ENCODE measurements around the gene APP. TPM values are rescaled to one million over a fixed set of nuclear protein-coding genes. Genes with fewer than 3 reads are reported as not detected.
"Not testable (repeated sequence)": the region's sequence is repeated elsewhere in the genome, so short reads cannot be mapped to it uniquely, and the experiment has no call there.

The APP gene
- total RNA-seq, 1 experiment from 2014 or later = 329 TPM

DNA sequence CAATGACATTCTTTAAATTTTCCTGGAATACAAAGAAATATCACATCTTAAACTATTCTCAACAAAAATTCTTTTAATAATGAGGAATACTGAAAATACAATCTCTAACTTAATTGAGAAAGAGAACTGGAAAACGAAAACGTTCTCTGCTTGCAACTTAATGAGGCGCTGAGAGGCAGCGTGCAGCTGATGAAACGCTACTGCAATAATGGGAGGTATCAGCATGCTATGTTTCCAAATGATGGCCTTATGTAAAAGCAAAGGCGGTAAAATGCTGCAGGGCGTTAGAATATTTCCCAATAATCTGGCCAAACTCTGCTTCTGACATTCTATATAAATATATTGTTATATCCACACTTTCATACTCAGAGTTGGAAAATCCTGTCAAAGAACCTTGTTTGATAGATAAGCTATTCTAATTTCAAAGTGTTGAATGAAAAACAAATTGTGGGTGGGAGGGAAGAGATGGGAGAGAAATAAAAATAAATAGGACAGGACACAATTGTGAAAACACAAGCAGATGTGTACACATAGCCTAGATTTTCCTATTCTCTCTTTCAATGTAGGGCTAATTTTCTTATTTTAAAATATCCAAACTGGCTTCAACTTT is 70.9 kb downstream of the APP start:
- DNase-seq (ENCODE audit: low read depth) = no peak

DNA sequence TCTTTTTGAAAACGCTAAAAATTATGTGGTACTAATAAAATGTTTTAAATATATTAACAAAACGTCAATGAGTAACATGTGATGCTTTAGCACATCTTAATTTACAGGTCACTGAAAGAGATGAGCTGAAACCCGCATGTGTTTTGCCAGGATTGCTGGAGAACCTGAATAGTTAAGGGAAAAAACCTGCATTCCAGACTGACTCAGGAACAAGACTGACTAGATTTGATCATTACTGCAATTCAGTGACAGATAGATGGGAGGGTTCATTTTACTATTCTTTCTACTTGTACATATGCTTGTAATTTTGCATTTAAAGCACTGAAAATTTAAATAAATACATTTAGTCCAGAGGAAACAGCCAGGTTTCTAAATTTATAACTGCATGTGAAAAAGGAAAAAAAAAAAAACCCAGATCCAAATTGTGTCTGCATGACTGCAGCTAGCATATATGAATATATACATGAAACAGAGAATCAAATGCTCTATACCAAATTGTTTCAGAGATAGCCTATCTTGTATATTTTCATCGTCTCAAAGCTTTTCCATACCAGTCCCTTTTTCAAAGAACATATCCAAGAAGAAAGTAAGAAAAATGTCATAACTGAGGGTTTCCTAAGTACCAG is 71.7 kb downstream of the APP start:
- no peak for DNase-seq (ENCODE audit: low read depth)

DNA sequence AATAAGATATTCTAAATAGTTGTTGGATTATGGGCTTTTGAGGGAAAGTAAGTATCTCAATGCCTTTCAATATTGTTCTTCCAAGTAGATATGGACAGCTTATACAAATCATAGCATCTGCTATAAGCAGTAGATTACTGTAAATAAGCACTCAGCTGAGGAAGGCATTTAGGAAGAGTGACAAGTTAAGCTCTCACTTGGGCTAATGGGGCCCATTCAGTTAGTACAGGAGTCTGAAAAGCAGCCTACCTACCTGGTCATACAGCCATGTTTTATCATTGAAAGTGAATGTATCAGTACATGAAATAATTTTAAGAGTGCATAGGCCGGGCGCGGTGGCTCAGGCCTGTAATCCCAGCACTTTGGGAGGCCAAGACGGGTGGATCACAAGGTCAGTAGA is 73.1 kb downstream of the APP start:
- DNase-seq (ENCODE audit: low read depth) = no peak

DNA sequence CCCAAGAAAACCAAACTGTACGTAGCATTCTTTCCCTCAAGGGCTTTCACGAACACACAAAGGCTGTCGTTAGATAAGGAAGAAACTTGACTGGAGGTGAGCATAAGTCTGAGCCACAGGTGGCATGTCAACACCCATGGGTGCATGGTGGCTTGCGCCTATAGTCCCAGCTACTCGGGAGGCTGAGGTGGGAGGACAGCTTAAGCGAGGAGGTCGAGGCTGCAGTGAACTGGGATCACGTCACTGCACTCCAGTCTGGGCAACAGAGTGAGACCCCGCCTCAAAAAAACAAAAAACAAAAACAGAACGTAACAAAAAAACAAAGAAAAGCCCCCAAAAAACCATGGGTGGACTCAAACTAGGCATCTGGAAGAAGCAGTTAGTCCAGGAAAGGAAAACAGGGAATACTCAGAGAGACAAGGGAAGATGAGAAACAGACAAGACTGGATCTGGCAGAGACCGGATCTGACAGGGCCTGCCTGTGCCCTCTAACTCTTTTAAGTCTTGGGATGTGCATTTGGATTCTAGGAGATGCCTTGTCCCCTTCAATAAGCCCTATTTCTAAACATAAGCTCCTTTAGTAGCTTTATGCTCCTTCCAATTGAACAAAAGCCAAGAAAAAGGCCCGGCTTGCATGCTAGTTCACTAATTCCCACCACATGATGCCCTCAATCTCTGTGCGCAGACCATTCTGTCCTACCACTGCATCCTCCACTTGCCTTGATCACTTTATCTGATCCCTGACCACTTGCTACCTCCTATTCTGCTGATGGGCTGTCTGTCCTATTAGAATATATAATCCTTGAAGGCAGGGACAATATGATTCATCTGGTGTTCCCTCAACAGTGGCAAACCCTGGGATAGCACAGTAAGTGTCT is 73.8 kb downstream of the APP start:
- no peak for DNase-seq (ENCODE audit: low read depth)

DNA sequence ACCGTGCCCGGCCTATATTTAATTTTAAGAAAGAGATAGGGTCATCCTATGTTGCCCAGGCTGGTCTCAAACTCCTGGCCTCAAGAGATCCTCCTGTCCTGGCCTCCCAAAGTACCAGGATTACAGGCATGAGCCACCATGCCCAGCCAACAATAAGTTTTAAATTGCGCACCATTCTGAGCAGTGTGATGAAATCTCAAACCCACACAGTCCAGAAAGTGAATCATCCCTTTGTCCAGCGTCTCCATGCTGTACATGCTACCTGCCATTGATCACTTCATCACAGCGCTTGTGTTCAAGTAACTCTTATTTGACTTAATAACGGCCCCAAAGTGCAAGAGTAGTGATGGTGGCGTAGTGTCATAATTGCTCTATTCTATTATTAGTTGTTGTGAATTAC is 75.4 kb downstream of the APP start:
- no peak for DNase-seq (ENCODE audit: low read depth)

DNA sequence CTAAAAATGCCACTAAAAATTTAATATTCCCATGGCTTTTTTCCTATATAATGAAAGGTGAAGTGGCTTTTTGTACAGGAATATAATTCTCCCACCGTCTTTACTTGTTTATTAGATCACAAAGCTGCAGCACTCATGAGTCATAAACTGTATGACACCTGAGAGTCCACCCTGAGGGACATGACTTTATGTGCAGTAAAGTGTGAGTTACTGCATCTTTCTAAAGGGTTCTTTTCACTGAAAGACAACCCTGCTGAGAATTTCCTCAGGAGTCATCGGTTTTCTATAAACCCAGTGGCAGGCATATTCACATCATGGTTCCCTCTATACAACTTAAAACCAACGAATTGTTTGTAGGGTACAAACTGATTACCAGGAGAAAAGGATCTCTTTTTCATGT is 77.4 kb downstream of the APP start:
- peak; percentile 64 for DNase-seq (ENCODE audit: low read depth)

DNA sequence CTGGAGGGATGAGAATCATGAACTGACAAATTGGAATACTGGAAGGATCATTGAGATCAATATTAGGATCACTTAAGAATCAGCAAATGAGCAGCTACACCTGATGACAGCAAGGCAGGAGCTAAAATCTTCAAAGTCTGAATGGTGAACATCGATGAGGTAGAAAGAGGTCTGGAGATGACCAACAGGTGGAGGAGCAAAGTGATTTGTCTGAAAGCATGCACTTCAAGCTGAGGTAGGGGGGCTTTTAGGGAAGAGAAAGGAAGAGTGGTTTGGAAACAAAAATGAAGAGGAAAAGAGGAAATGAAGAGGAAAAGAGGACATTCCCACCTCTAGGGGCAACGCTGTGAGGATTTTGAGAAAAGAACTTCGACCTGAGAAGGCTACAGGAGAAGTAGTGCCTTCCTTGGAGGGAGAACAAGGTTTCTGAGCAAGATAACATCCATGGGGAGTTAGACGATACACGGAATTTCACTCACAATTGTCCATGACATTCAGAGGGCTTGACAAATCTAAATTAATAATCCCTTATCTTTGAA is 79.0 kb downstream of the APP start:
- DNase-seq (ENCODE audit: low read depth) = no peak

DNA sequence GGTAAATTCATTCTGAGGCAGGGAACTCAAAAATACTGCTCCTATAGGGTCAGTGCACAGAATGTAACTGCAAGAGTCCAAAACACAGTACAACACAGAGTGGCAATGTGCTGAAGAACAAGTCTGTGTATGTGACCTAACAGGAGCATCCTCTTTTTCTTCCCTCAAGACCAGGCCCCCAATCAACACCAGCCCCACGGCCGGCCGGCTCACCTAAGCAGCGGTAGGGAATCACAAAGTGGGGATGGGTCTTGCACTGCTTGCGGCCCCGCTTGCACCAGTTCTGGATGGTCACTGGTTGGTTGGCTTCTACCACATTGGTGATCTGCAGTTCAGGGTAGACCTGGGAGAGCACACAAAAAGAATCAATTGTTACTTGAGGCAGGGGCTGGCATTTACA is 80.8 kb downstream of the APP start:
- DNase-seq (ENCODE audit: low read depth) = no peak

DNA sequence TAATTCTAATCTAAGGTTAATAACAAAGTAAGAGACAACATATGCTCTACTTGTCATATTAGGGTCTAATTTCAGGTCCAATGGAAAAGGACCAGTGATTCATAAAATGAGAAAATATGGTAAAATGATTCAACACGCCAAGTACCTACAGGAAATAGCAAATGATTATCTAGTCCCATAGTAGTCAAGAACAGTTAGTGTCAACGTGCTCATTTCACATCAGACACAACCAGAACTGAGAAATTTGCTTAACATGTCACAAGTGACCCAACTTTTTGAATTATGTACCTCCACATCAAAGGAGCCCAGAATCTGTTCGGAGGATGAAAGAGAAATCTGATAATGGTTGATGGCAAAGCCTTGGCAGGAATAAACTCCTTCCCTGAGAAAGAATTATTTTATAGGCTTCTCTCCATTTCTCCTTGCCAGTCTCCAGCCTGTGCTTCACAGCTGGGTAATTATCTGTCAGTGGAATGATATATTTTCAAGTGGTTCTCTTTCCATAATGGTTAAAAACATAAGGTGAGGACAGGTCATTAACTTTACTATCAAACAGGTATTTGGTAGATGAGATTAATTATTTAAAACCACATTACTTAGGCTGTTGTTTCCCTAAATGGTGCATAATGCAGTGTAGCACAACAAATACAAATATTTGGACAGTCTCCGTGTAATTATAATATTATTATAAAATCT is 83.2 kb downstream of the APP start:
- DNase-seq (ENCODE audit: low read depth) = no peak

DNA sequence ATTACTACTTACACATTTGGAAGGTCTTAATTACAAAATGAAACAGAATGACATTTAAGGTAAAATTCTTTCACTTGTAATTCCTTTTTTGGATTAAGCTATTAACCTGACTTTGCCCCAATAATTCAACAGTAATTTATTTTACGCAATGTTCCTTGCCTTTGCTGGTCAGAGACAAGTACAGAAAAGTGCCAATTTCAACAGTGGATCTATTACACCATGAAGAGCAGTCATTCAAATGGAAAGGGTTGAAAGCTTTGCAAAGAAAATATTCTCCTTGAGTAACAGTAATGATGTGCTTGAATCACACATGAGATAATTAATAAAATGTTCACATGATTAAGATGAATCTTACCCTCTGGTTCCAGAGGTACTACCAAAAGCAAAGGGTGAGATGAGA is 84.7 kb downstream of the APP start:
- no peak for DNase-seq (ENCODE audit: low read depth)

DNA sequence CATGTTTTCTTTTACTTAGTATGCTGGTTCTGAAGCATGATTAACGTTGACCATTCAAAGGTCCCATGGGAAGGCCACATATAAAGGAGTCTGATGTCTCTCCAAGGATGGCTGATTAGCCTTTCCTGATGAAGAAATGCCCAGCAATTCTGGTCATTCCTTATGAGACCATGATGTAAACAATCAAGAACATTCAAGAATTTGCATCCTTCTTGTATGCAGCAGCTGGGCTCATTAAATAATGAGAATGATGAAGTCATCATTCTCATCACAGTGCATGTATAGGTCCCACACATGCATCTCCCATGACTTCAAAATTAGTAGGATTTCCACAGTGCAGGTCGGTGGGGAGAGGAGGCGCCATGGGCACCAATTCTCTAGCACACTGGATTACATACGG is 85.4 kb downstream of the APP start:
- no peak for DNase-seq (ENCODE audit: low read depth)

DNA sequence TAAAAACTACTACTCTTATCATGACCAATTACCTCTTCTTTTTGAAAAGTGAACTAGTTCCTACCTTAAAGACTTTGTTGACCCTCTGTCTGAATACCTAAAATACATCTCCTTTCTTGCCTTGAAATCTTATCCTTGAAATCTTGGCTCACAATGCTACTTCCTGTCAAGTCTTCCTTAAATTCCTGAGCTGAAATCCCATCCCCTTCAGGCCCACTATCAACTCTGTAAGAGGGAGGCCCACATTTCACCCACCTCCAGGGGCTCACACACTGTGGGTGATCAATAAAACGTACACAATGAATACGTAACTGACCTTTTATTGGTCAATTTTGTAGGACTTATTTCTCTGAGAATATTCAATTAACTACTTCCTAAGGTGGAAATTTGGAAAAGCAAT is 88.0 kb downstream of the APP start:
- DNase-seq (ENCODE audit: low read depth) = no peak

DNA sequence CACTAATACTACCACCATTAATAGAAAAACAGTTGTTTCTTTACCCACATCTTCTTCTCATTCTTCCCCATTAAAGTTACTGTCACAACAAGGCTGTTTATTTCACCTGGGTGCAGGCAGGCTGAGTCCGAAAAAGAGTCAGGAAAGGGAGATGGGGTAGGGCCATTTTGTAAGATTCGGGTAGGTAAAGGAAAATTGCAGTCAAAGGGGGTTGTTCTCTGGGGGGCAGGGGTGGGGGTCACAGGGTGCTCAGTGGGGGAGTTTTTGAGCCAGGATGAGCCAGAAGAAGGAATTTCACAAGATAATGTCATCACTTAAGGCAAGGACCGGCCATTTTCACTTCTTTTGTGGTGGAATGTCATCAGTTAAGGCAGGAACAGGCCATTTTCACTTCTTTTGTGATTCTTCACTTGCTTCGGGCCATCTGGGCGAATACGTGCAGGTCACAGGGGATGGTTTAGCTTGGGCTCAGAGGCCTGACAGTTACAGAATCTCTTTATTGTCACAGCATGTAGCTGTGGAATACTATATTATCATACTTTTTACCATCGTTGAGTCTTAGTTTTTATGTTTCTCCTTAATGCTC is 89.3 kb downstream of the APP start:
- not testable (repeated sequence) for DNase-seq (ENCODE audit: low read depth)

DNA sequence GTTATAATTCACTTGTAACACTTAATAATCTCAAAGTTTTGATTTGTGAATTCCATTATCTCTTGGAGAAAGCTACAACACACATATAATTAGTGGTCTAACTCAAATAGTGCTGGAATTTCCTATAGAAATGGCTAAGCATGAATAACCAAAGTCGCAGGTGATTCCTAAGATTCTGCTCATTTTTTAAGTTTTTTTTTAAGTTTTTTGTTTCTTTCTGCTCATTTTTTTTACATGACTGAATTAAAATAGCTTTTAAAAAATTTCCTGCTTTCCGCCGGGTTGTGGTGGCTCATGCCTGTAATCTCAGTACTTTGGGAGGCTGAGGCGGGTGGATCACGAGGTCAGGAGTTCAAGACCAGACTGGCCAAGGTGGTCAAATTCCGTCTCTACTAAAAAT is 90.4 kb downstream of the APP start:
- DNase-seq (ENCODE audit: low read depth) = no peak

DNA sequence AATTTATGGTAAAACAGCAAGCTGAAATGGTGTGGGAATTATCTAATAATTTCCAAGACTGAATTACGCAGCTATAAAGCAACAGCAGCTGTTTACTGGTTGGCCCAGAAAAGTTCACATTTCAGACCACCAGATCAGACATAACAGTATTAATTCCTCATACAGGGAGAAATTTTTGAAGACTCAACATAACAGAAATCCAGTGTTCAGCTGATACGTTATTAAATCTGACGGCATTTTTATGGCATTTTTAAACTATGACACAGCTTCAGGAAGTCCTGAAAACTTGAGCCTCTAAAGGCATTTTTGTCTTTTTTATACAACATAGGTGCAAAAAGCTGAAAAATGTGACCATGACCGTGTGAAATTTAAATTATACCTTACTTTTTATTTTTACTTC is 91.2 kb downstream of the APP start:
- DNase-seq (ENCODE audit: low read depth) = peak; percentile 73

DNA sequence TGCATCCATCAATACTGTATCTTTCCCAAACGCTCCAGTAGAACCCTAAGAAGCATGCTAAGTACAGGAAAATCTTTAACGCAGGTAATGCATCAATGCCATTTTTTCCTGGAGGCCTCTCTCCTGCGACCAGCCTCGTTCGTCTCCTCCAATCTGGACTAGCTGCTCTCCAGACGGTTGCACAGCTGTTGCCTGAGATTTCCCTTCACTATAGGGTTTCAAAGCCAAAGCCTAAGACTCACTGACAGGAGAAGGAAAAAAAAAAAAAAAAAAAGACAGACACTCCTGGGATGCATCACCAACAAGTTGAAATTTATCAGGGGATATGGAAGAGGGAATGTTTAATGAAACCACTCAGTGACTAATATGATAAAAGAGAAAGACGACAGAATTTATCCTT is 93.0 kb downstream of the APP start:
- DNase-seq (ENCODE audit: low read depth) = peak; percentile 86

DNA sequence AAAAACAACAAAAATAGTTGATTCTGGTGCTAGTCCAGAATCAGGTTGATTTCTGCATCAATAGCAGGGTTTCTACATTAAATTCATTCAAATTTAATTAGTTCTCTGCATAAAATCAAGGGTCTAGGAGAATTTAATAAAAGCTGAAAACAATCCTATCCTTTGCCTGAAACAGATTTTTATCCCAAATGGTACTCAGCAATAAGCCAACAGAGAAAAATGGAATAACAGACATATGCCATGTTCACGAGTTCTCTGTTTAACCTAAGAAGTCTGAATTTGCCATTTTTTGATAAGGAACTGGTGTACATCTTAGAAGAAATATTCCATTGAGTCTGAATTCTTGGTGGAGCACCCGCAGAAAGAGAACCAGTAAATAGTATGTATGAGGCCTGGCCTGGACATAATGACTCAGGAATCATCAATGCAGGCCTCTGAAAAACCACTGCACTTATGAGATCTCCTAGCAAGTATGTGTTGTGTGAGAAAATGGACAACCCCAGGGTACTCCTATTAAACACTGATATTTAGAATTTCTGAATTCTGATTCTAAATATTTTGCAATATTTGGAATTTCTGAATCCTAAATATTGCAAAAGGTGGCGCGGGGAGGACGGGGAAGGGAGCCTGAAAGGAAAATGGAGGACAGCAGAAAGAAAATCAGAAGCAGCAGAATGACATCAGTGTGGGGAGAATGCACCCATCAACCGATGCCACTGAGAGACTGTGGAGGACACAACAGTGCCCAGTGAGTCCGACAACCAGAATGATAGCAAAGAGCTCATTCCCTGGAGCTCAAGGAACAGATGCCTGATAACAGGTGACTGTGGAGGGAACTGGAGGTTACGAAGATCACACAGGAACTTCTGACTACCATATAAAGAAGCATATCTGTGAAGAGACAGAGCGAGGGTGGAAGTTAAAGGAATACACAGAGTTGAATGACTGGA is 97.6 kb downstream of the APP start:
- peak; percentile 65 for DNase-seq (ENCODE audit: low read depth)

DNA sequence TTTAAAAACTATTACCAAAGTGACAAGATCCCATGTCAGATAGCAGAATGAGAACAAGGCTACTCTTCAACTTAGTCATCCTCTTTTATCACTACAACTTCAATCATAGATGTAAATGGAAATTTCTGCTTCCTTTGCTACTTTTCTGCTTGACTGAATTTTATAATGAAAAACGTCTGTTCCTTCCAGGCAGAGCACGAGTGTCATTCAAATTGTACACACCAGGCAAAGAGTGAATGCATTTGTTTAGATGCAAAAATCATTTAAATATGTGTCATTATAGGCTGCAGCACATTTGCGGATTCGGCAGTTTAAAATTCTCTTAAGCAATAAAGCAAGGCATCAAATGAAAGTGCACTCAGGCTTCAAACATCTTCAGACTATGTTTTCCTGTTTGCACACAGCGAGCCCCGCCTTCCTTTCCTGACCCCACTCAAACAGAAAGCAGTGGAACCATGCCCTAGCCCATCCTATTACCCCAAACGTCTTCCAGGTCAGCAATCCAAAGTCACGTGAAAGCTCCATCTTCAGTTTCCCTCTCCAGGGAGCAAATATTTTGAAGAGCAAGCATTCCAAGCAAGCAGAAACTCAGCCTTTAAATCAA is 99.6 kb downstream of the APP start:
- DNase-seq (ENCODE audit: low read depth) = peak; percentile 27

DNA sequence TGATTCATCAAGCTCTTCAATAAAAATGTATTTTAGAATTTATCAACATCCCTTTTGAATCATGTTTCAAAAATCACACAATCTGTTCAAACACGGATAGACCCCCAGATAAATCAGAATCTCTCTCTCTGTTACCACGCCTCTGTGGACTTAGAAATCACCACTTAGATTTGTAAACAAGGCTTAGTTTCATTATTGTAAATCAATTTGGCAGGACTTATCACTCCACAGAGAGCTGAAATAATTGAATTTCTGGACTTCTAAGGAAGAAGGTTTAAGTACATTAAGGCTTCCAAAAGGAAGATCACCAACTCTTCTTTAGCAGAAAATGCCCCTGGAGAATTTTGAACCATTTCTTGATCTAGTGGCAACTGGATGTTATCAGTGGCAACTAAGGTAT is 100.4 kb downstream of the APP start:
- DNase-seq (ENCODE audit: low read depth) = no peak

DNA sequence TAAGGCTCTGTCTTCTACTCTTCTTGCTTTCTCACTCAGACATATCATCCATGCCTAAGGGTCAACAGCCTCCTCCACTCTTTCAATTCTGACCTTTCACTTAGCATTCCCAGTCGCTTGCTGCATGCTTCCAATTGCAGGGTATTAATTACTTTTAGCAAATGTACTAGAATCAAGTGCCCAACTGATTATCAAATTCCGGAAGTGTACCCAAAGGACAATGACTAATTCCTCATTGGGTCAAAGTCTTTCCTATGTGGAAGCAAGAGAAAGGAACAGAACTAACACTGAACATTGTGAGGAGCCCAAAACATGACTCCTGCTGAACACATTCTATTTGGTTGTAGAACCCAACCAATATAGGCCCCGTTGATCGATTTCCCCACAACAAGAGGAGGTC is 101.8 kb downstream of the APP start:
- no peak for DNase-seq (ENCODE audit: low read depth)
